Hypothalamus (tissue), 51 donors: ENCODE results near the gene C1orf226.
A peak's percentile ranks its signal among the peaks of the same experiment; 100 is the strongest.

Source experiments
- DNase-seq, 51 donors: peaks; one replicate each; lab custom pipeline; 2025; lab: John Stamatoyannopoulos, UW

C1orf226 gene

GRCh38 chr1:162384116-162384515 is 2.6 kb downstream of the C1orf226 start:
- no peak for DNase-seq

DNA sequence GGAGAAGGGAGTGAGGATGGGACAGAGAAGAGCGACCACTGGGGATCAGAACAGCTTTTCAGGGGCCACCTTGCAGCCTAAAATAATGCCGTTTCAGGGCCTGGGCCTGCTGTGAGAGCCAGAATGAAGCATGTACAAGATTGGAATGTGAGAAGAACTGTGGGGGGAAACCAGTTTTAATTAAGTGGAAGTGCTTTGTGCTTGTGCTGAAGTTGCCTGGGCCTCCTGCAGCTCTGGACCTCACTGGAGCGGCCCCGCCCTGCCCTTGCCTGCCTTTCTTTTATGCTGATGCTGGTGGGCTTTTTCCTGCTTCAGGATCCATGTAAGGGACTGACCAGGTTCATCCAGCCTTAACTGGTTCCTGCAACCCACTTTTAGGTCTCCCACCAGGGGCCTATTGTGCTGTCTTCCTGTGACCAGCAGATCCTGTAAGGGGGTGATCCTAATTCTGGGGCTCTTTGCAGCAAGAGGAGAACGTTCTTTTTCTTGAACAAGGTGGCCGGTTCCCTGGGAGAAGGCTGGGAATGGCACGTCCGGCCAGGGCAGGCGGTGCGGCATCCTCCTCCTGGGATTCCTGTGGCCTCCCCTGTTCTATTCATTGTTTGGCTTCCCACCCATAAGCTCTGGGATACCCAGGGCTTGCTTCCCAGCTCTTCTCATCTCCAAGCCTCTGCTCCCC is 3.2 kb downstream of the C1orf226 start:
- DNase-seq: no peak

DNA sequence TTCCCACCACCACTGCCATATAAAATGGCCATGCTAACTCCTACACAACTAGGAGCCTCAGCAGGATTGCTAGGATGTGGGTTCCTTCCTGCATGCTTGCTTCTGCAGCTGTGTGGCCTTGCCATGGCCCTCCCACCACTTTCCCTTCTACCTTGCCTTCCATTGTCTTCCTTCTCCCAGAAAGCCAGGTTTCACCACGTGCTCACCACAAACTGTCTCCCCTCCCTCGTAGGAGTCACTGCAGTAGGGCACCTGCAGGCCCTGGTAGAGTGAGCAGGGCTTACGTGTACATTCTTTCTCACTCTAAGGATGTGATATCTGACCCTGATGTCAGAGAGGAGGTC is 3.7 kb downstream of the C1orf226 start:
- DNase-seq: no peak

DNA sequence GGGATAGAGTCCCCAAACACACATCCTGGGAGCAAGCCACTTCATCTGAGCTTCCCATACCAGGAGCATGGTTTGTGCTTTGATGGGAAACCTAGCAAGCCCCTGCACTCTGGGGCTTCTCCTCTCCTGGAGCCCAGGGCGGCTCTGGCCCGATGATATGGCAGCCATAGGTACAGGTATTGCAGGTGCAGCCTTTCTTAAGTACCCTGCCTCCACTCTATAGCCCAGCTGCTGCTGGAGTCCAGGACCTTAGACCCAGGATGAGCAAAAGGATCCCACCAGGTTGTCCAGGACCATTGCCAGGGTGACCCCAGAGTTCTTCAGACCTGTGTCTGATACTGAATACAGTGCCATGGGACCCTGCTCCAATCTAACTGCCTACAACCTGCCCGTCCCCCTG is 4.2 kb downstream of the C1orf226 start:
- no peak for DNase-seq

GRCh38 chr1:162386292-162387225 is 5.0 kb downstream of the C1orf226 start:
- no peak for DNase-seq

GRCh38 chr1:162387226-162388082 is 5.9 kb downstream of the C1orf226 start:
- DNase-seq: no peak

DNA sequence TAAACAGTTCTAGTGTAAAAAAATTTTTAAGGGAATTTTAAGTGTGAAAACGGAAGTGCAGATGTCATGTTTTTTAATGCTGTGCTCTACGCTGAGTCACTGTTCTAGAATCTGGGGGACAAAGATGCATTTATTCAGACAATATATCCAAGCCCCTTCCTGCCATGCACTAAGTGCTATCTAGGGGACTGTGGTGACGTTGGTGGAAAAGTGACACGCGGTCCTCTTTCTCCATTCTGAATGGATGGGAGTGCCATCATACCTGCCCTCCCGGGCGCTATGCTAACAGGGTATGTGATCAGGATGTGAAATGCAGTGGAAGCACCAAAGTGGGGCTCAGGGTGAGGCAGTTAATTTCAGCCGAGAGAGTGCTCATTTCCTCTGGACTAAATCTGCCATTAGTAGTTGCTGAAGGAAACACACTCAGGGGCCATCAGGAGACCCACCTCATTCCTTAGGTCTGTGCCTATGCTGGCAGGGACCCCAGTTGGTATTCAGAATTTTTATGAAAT is 6.6 kb downstream of the C1orf226 start:
- no peak for DNase-seq

- DNase-seq: no peak
These were observed 7.1 kb downstream of the C1orf226 start for GRCh38 chr1:162388615-162389014.

- DNase-seq: no peak
These were observed 7.7 kb downstream of the C1orf226 start for GRCh38 chr1:162389021-162389818.

GRCh38 chr1:162389971-162390370 is 8.4 kb downstream of the C1orf226 start:
- DNase-seq: no peak

- no peak for DNase-seq
These were observed 9.1 kb downstream of the C1orf226 start for GRCh38 chr1:162390396-162391185.

DNA sequence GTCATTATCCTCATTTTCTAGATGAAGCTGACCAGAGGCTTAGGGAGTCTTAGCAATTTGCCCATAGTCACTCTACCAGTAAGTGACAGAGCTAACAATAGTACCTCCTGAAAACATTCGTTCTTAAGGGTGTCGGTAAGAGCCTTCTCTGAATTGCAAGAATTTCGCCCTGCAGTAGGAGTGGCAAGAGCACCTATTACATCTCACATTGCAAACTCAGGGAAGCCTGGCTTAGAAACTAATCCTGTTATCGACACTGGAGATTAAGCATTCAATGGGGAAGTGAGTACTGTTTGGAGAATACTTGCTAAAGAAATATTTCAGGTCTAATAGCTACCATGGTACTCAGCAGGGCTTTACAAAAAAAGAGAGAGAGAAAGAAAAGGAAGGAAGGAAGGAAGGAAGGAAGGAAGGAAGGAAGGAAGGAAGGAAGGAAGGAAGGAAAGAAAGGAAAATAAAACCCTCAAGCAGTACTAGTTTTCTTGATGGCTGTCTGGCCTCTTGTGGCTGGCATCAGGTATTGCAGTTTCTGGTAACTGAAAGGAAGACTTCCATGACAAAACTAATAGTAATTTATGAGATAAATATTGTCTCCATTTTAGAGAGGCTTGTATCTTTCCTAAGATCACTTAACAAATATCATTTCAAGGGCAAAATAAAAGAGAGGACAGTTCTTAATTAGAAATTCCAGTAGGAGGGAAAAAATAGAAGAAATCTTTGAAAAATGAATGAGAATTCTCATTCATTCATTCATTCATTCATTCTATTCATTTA is 10.4 kb downstream of the C1orf226 start:
- peak in 13 of 51 donors; percentile 1 to 41 (median 12) for DNase-seq

- DNase-seq: no peak
These were observed 14.8 kb downstream of the C1orf226 start for GRCh38 chr1:162396201-162396906.

DNA sequence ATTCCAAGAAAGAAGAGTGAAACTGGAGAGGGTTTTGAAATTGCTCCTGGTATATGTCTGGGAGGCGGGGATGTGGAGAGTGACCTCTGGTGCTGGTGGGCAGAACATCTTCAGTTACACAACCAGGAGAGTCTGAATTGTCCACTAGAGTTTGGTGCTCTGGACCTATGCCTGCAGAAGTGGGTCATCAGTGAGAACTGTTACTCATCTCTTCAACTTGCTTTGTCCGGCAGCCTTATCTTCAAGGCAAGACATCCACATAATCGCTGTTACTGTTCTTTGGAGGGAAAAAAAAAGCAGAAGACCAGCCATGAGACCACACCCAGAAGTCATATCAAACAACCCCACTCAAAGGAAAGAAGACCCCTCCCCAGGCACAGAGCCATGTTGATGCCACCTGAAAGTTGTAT is 15.5 kb downstream of the C1orf226 start:
- no peak for DNase-seq

DNA sequence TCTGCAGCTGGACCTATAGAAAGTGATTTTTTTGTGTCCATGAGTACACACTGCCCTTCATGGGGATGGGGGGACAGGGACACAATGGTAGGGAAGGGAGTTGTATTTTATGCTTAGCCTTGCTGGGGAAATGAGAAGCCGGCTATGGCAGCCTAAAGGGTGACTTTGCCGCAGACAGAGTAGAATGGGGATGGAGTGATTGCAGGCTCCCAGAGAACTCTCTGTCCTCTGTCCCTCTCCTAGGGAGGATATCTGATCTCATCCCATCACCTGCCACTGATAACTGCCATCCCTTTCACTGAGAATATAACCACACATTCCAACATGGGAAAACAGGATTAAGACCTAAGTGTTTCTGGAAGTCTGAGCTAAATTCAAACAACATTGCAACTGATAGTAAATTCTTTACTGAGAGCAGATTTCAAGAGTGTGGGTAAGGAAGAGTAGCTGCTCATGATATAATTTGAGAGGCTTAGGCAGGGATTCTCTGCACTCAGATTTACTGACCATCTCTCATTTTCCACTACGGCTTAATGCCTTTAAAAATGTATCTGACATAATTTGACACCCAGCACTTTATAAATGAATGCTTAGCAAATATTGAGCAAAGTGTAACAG is 16.5 kb downstream of the C1orf226 start:
- DNase-seq: no peak

DNA sequence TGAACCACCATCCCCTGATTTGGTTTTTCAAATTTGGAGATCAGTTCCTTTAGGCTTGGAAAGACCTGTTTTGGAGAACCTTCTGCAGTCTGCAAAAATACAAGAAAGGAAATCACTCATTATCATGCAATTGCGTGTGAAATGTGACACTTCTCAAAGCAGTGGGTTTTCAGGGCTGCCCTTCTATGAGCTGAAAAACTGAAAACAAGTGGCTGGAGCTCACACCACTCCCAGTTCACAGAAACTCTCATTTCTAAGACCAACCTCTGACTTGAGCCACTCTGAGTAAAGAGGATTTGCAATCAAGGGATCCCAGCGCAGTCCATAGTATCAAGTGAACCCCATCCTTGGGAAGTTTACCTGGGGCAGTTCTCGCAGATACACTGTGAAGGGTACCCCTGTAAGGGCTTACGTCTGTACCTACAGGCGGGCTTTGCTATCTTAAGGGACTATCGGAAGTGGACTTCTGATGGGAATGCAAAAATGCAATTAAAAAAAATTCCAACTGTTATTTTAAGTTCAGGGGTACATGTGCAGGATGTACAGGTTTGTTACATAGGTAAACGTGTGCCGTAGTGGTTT is 17.6 kb downstream of the C1orf226 start:
- DNase-seq: no peak

- DNase-seq: no peak
These were observed 19.3 kb downstream of the C1orf226 start for GRCh38 chr1:162400790-162401355.
